ENCODE measurements around the gene C11orf24. TPM values are rescaled to one million over a fixed set of nuclear protein-coding genes. Genes with fewer than 3 reads are reported as not detected.

C11orf24 gene
- total and polyA plus RNA-seq, 2 of the 8 experiments (the other 6 are each of a cell fraction or from before 2014, with no cell fraction given) = 45.4 to 51.7 TPM

- no peak overlapping the region for H3K4me3 ChIP-seq (ENCODE audit: extremely low read depth in 1 of 4, insufficient read depth in 2 of 4, low read depth in 3 of 4, low read length in 4 of 4)
- H3K79me2 ChIP-seq (ENCODE audit: control insufficient read depth in 1 of 2, insufficient read depth in 2 of 2, low read length in 2 of 2) = peaks cover 0 to 84% of the 10 kb centered on the region in 2 experiments; a peak in 3 of 4 replicates
- FAIRE-seq = no peak
- no peak overlapping the region for H3K4ac ChIP-seq (replicated peaks; ENCODE audit: insufficient read length, low read depth, low read length)
- H2BK12ac ChIP-seq (ENCODE audit: low read depth, low read length) = peak overlapping the region; percentile 50; the same call in 1 of the 2 replicates
- no peak overlapping the region for H2BK20ac ChIP-seq (ENCODE audit: low read length)
- H3K79me1 ChIP-seq (ENCODE audit: low read depth, low read length) = peaks cover 19% of the 10 kb centered on the region
- POLR2A ChIA-PET (ENCODE audit: partially characterized antibody) = interaction anchor here (0.7 kb wide), 1 partner anchor 63 kb away, joined by 3 read pairs; no protein-coding TSS in a partner anchor
- peak overlapping the region; percentile 53; the same call in 1 of the 2 replicates for H2AK5ac ChIP-seq (ENCODE audit: low read depth, low read length)
- H3K36me3 ChIP-seq (ENCODE audit: control insufficient read depth in 2 of 4, insufficient read depth in 4 of 4, low read length in 3 of 4) = no peaks in the 10 kb centered on the region
- H2AFZ ChIP-seq (ENCODE audit: low read length) = no peak overlapping the region
- no peak overlapping the region for H2BK15ac ChIP-seq (ENCODE audit: low read length)
- no peak overlapping the region for H3K27ac ChIP-seq (ENCODE audit: low read depth, low read length)
- H4K5ac ChIP-seq (ENCODE audit: insufficient read length, low read depth, low read length) = peak overlapping the region; percentile 14
- no peaks in the 10 kb centered on the region for H3K27me3 ChIP-seq (replicated peaks in 1 of 4; ENCODE audit: control insufficient read depth in 3 of 4, extremely low read depth in 1 of 4, insufficient read depth in 3 of 4, low read length in 3 of 4)
- H3K9ac ChIP-seq (replicated peaks in 1 of 4; ENCODE audit: extremely low read depth in 1 of 4, low read depth in 3 of 4, low read length in 3 of 4) = no peak overlapping the region
- peaks cover 7% of the 10 kb centered on the region; the same call in 1 of the 2 replicates for H3K23me2 ChIP-seq (ENCODE audit: low read depth, low read length)
- no peak for DNase-seq (ENCODE audit: low read depth in 1 of 2, low spot score in 2 of 2)
- no peak for TF ChIP-seq RNF2 (IDR thresholded peaks at IDR 0.05; ENCODE audit: borderline replicate concordance, low read depth, low read length, missing control alignments, poor library complexity, severe bottlenecking)
- no peak for TF ChIP-seq KDM4A (IDR thresholded peaks at IDR 0.05; ENCODE audit: low read depth, low read length, severe bottlenecking)
- no peak for TF ChIP-seq TBP (IDR thresholded peaks at IDR 0.05; ENCODE audit: low read depth, low read length)
- TF ChIP-seq EGR1 (IDR thresholded peaks at IDR 0.05; ENCODE audit: borderline replicate concordance, low read depth, low read length) = no peak
- no peak for TF ChIP-seq PHF8 (conservative IDR thresholded peaks at IDR 0.05; ENCODE audit: low read depth, low read length)
- no peak overlapping the region for H3K14ac ChIP-seq (ENCODE audit: insufficient read length)
- H3K56ac ChIP-seq (replicated peaks; ENCODE audit: insufficient read length, low read depth, low read length) = no peak overlapping the region
- no peaks in the 10 kb centered on the region for H3K9me3 ChIP-seq (ENCODE audit: insufficient read depth in 2 of 2, low read depth in 1 of 2, low read length in 1 of 2)
- no peak overlapping the region for H3K23ac ChIP-seq (ENCODE audit: insufficient read length)
- 76% methylated on average over 15 of the region's 15 CpGs; no CpG with 5 or more reads in 1 of the 2 experiments for WGBS, 2 experiments (ENCODE audit: extremely low coverage in 1 of 2, insufficient coverage in 1 of 2, insufficient read length in 1 of 2, insufficient replicate concordance in 2 of 2, low coverage in 1 of 2, low lambda C conversion rate in 2 of 2, missing lambda C conversion rate in 1 of 2)
- peaks cover 8 to 32% (median 23%) of the 10 kb centered on the region in 4 experiments for H3K4me1 ChIP-seq (replicated peaks in 1 of 4; ENCODE audit: control insufficient read depth in 3 of 4, insufficient read depth in 4 of 4, low read length in 3 of 4)
- H4K20me1 ChIP-seq (replicated peaks in 1 of 2; ENCODE audit: control insufficient read depth in 1 of 2, insufficient read depth in 2 of 2, low read length in 2 of 2) = peaks cover 0 to 2% of the 10 kb centered on the region in 2 experiments
- H4K91ac ChIP-seq (replicated peaks; ENCODE audit: insufficient read length, low read length) = peak overlapping the region; percentile 65
- H3K4me2 ChIP-seq (ENCODE audit: insufficient read depth in 1 of 2, low read depth in 2 of 2, low read length in 2 of 2) = peak overlapping the region; percentile 29 to 32; a peak in 3 of 4 replicates
- CTCF ChIA-PET (ENCODE audit: partially characterized antibody) = interaction anchor here (0.7 to 1.5 kb wide), 6 partner anchors 9 to 34 kb away, joined by 3 to 5 read pairs (median 4); no protein-coding TSS in a partner anchor
- no peak overlapping the region for H2BK120ac ChIP-seq (replicated peaks; ENCODE audit: low read depth, low read length)
- H3K18ac ChIP-seq (ENCODE audit: extremely low read depth, low read length) = peak overlapping the region; percentile 87
- no peak overlapping the region for H4K8ac ChIP-seq (ENCODE audit: extremely low read depth, insufficient read depth, low read length)
- 0 out of 2 replicates have a peak overlapping the region, but pooled peaks have one; percentile 44 for H2BK5ac ChIP-seq (ENCODE audit: low read depth, low read length)
Observed at GRCh38 chr11:68317147-68317785, 45.5 kb upstream of the C11orf24 start.
